PFSK-1 (cell line): ENCODE data around the gene FUT6.

Experiments
- FOXP2 ChIP-seq: optimal IDR thresholded peaks from 2 replicates; pipeline ENCODE3; 2011; ENCODE audit warnings: borderline replicate concordance, control low read depth, inconsistent platforms; ENCODE audit not compliant: insufficient read depth; ENCODE audit errors: extremely low read length, extremely low read depth
- POLR2AphosphoS5 ChIP-seq: IDR thresholded peaks from 2 replicates; pipeline ENCODE4 v1.6.1; 2012; ENCODE audit warnings: low read depth, mild to moderate bottlenecking, control low read depth, low read length, moderate library complexity
- REST ChIP-seq, 2 experiments: IDR thresholded peaks; 2 replicates each; pipeline versions ENCODE4 v1.6.1 to v1.8.0; 2011 to 2012; ENCODE audit warnings: low read depth in 2 of 2, low read length in 2 of 2, control low read depth in 1 of 2, inconsistent platforms in 1 of 2, mild to moderate bottlenecking in 1 of 2, moderate library complexity in 1 of 2; ENCODE audit not compliant: insufficient read depth in 1 of 2
- SIN3A ChIP-seq: IDR thresholded peaks from 2 replicates; pipeline ENCODE4 v1.6.1; 2012; ENCODE audit warnings: mild to moderate bottlenecking, low read length, moderate library complexity, borderline replicate concordance; ENCODE audit not compliant: insufficient read depth
- TAF1 ChIP-seq: IDR thresholded peaks from 2 replicates; pipeline ENCODE4 v1.6.1; 2012; ENCODE audit warnings: low read length, control low read depth, borderline replicate concordance; ENCODE audit not compliant: insufficient read depth

- TF ChIP-seq REST (IDR thresholded peaks at IDR 0.05; ENCODE audit: insufficient read depth in 1 of 2, low read depth in 2 of 2, low read length in 2 of 2), result no peak
- TF ChIP-seq POLR2AphosphoS5, result no peak
- no peak for TF ChIP-seq FOXP2
- TF ChIP-seq SIN3A, result no peak
- no peak for TF ChIP-seq TAF1
Observed at GRCh38 chr19:5787409-5788182, 51.9 kb downstream of the FUT6 start.
